Panc1 (cell line): ENCODE data around the gene TFF3.

Experiments used
- CTCF ChIP-seq: fragments of 450-650 bp; IDR thresholded peaks from 2 replicates; pipeline ENCODE4 v1.5.1; 2017; ENCODE audit warnings: mild to moderate bottlenecking
- TCF7L2 ChIP-seq: IDR thresholded peaks from 2 replicates; pipeline ENCODE4 v1.6.1; 2011; ENCODE audit warnings: mild to moderate bottlenecking, low read depth, low read length, inconsistent platforms
- TF ChIP-seq, protein P1 (sequence below), 2 experiments: IDR thresholded peaks; 2 replicates each; pipeline ENCODE4 v1.6.1; 2011 to 2012; ENCODE audit warnings: low read depth in 2 of 2, control low read depth in 1 of 2, low read length in 1 of 2, mild to moderate bottlenecking in 1 of 2, moderate library complexity in 1 of 2; ENCODE audit not compliant: insufficient read depth in 1 of 2

DNA sequence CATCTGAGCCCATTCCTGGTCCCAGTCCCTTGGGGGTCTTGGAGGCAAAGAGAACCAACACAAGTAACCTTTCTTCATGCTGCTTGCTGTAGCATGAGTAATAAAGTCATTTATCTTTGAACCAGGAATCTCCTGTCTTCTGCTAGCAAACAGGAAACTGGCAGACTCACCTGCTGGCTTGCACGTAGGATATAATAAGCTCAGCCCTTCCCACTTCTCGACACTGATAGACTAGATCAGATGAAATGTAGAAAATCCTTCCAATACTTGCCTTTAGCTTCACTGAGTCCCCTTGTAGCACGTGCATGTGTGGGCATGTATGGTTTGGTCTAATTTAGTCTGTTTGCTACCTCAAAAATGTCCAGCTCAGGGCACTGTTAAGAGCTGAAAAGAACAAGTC is 42.1 kb upstream of the TFF3 start:
- TF ChIP-seq CTCF, result no peak
- TF ChIP-seq, protein P1, sequence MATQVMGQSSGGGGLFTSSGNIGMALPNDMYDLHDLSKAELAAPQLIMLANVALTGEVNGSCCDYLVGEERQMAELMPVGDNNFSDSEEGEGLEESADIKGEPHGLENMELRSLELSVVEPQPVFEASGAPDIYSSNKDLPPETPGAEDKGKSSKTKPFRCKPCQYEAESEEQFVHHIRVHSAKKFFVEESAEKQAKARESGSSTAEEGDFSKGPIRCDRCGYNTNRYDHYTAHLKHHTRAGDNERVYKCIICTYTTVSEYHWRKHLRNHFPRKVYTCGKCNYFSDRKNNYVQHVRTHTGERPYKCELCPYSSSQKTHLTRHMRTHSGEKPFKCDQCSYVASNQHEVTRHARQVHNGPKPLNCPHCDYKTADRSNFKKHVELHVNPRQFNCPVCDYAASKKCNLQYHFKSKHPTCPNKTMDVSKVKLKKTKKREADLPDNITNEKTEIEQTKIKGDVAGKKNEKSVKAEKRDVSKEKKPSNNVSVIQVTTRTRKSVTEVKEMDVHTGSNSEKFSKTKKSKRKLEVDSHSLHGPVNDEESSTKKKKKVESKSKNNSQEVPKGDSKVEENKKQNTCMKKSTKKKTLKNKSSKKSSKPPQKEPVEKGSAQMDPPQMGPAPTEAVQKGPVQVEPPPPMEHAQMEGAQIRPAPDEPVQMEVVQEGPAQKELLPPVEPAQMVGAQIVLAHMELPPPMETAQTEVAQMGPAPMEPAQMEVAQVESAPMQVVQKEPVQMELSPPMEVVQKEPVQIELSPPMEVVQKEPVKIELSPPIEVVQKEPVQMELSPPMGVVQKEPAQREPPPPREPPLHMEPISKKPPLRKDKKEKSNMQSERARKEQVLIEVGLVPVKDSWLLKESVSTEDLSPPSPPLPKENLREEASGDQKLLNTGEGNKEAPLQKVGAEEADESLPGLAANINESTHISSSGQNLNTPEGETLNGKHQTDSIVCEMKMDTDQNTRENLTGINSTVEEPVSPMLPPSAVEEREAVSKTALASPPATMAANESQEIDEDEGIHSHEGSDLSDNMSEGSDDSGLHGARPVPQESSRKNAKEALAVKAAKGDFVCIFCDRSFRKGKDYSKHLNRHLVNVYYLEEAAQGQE (IDR thresholded peaks at IDR 0.05; ENCODE audit: insufficient read depth in 1 of 2, low read depth in 2 of 2, low read length in 1 of 2), result no peak
- no peak for TF ChIP-seq TCF7L2
